H4 (cell line): Measurements from ENCODE around the gene SLC35G3. TPM values are rescaled to one million over a fixed set of nuclear protein-coding genes. Genes with fewer than 3 reads are reported as not detected.
"Not testable (repeated sequence)": the region's sequence is repeated elsewhere in the genome, so short reads cannot be mapped to it uniquely, and the experiment has no call there.

Source experiments
- DNase-seq: peaks from one replicate; pipeline ENCODE4 v3.0.0-alpha.2; 2015; ENCODE audit warnings: low spot score
- total RNA-seq: library from RNA; depleted of rRNA; stranded (reverse); fragments of >200 nt; shearing (Covaris generic); gene quantifications from 2 replicates; pipeline ENCODE4 v1.2.3, GENCODE V29; 2014; rRNA removed

SLC35G3 gene
- total RNA-seq, 1 experiment from 2014 or later: not detected

- no peak for DNase-seq
Observed at GRCh38 chr17:35164716-35165115, 29.5 kb downstream of the SLC35G3 start.

GRCh38 chr17:35163886-35164285, 30.3 kb downstream of the SLC35G3 start:
- DNase-seq: no peak

- DNase-seq: no peak
Observed at GRCh38 chr17:35162755-35163154, 31.4 kb downstream of the SLC35G3 start.

- DNase-seq: no peak
Observed at GRCh38 chr17:35161281-35161761, 32.9 kb downstream of the SLC35G3 start.

GRCh38 chr17:35160354-35161201, 33.6 kb downstream of the SLC35G3 start:
- DNase-seq: no peak

GRCh38 chr17:35159940-35160339, 34.3 kb downstream of the SLC35G3 start:
- no peak for DNase-seq

- DNase-seq: no peak
Observed at GRCh38 chr17:35155246-35155645, 38.9 kb downstream of the SLC35G3 start.

- no peak for DNase-seq
Observed at GRCh38 chr17:35154196-35155165, 39.7 kb downstream of the SLC35G3 start.

- DNase-seq: no peak
Observed at GRCh38 chr17:35152421-35153140, 41.6 kb downstream of the SLC35G3 start.

GRCh38 chr17:35151080-35151479, 43.1 kb downstream of the SLC35G3 start:
- DNase-seq: not testable (repeated sequence)

- no peak for DNase-seq
Observed at GRCh38 chr17:35149941-35150340, 44.3 kb downstream of the SLC35G3 start.

- DNase-seq: no peak
Observed at GRCh38 chr17:35148144-35148543, 46.0 kb downstream of the SLC35G3 start.

GRCh38 chr17:35147375-35147905, 46.8 kb downstream of the SLC35G3 start, which contains the start of gene UNC45B:
Gene UNC45B (plus strand): TSS chr17:35147817. CDS start chr17:35148264, 447 bp downstream.
- no peak for DNase-seq

- DNase-seq: no peak
Observed at GRCh38 chr17:35146214-35146833, 47.9 kb downstream of the SLC35G3 start.

GRCh38 chr17:35144840-35145239, 49.4 kb downstream of the SLC35G3 start:
- no peak for DNase-seq

Other genes starting within 250 kb of the SLC35G3 start
- 1.9 and 2.9 TPM in 2 replicates for gene CCT6B, start 232.9 kb downstream of the SLC35G3 start, total RNA-seq
- 10.8 and 11.1 TPM in 2 replicates for gene ZNF830, start 232.9 kb downstream of the SLC35G3 start, total RNA-seq
- gene LIG3, start 213.9 kb downstream of the SLC35G3 start, total RNA-seq: 23.6 and 31.9 TPM in 2 replicates
- gene RFFL, start 130.7 kb downstream of the SLC35G3 start, total RNA-seq: 18.5 and 20.7 TPM in 2 replicates
- 11.8 and 11.9 TPM in 2 replicates for gene RAD51D, start 74.5 kb downstream of the SLC35G3 start, total RNA-seq
- gene FNDC8, start 72.8 kb downstream of the SLC35G3 start, total RNA-seq: 0.25 TPM in 1 of 2 replicates, not detected in the other
- gene NLE1, start 52.1 kb downstream of the SLC35G3 start, total RNA-seq: 17.6 and 20.2 TPM in 2 replicates
- gene UNC45B, start 46.6 kb downstream of the SLC35G3 start, total RNA-seq: not detected in 2 replicates
- 28.8 and 35.1 TPM in 2 replicates for gene SLFN5, start 48.7 kb upstream of the SLC35G3 start, total RNA-seq
- gene SLFN11, start 179.2 kb upstream of the SLC35G3 start, total RNA-seq: 37.0 and 47.6 TPM in 2 replicates
- gene SLFN12, start 238.1 kb upstream of the SLC35G3 start, total RNA-seq: 17.4 and 19.8 TPM in 2 replicates